IMR-90 (cell line): Measurements from ENCODE around the gene AREL1.

Source experiments
- CHD1 ChIP-seq: IDR thresholded peaks from 2 replicates; pipeline ENCODE4 v1.6.1; 2012; ENCODE audit warnings: low read depth, low read length, improper control_type of control experiment
- NFE2L2 ChIP-seq: fragments of 150-350 bp; IDR thresholded peaks from 2 replicates; pipeline ENCODE4 v1.6.1; 2016; ENCODE audit warnings: low read depth, mild to moderate bottlenecking, low read length
- POLR2A ChIP-seq: IDR thresholded peaks from 2 replicates; pipeline ENCODE4 v1.6.1; 2012; ENCODE audit warnings: mild to moderate bottlenecking, low read depth, low read length
- RCOR1 ChIP-seq: IDR thresholded peaks from 2 replicates; pipeline ENCODE4 v1.6.1; 2012; ENCODE audit warnings: mild to moderate bottlenecking, low read length, improper control_type of control experiment; ENCODE audit not compliant: insufficient replicate concordance
- USF2 ChIP-seq: fragments of 150-350 bp; IDR thresholded peaks from 2 replicates; pipeline ENCODE4 v1.6.1; 2017; ENCODE audit warnings: mild to moderate bottlenecking, antibody characterized with exemption, low read length, low read depth
- TF ChIP-seq, protein P1 (sequence below): conservative IDR thresholded peaks from 2 replicates; pipeline ENCODE4 v1.5.1; 2012; ENCODE audit warnings: mild to moderate bottlenecking, low read depth, low read length, improper control_type of control experiment

DNA sequence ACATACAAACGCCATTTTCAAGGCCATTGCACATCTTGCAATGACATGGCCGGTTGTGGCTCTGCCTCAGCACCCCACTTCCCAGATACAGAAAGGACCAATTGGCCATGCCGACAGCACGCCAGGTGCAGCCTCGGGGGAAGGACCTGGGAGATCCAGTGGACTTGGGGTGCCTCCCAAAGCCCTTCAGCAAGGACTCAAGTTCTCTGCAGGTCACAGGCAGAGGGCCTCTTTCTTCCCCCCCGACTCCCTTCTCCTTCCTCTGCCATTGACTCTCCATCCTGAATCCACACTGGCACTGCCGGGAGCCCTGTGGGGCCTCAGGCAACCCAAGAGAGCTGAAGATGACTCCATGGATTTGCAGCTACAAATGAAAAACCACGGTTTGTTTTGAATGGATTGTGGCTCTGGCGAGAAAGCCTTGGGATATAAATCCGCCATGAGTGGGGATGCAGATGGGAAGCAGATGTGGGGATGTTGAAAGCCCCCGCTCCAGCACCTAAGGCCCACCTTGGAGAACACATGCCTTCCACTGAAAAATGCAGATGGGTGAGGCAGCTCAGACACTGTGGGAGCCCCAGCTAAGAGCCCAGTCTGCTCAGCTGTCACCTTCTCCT lies 65.7 kb downstream of the AREL1 start:
- TF ChIP-seq RCOR1 (no peak), POLR2A (no peak), NFE2L2 (no peak), CHD1 (no peak), USF2 (no peak)
- TF ChIP-seq, protein P1, sequence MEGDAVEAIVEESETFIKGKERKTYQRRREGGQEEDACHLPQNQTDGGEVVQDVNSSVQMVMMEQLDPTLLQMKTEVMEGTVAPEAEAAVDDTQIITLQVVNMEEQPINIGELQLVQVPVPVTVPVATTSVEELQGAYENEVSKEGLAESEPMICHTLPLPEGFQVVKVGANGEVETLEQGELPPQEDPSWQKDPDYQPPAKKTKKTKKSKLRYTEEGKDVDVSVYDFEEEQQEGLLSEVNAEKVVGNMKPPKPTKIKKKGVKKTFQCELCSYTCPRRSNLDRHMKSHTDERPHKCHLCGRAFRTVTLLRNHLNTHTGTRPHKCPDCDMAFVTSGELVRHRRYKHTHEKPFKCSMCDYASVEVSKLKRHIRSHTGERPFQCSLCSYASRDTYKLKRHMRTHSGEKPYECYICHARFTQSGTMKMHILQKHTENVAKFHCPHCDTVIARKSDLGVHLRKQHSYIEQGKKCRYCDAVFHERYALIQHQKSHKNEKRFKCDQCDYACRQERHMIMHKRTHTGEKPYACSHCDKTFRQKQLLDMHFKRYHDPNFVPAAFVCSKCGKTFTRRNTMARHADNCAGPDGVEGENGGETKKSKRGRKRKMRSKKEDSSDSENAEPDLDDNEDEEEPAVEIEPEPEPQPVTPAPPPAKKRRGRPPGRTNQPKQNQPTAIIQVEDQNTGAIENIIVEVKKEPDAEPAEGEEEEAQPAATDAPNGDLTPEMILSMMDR: no peak
